Measurements from ENCODE around the gene PPP2R2D.

Gene PPP2R2D

GRCh38 chr10:131859341-131860020 is 41.3 kb upstream of the PPP2R2D start:
- H3K36me3 Mint-ChIP-seq (ENCODE audit: low read depth): no peaks in the 10 kb centered on the region
- H3K27me3 Mint-ChIP-seq (ENCODE audit: low read depth): no peaks in the 10 kb centered on the region
- H3K4me3 Mint-ChIP-seq: no peak overlapping the region
- H3K9me3 Mint-ChIP-seq: no peaks in the 10 kb centered on the region
- H3K4me1 Mint-ChIP-seq (ENCODE audit: low read depth): no peaks in the 10 kb centered on the region
- H3K27ac Mint-ChIP-seq: no peak overlapping the region

- Mint-ChIP-seq H3K4me1 (ENCODE audit: low read depth) (no peaks in the 10 kb centered on the region), H3K9me3 (no peaks in the 10 kb centered on the region), H3K27me3 (ENCODE audit: low read depth) (no peaks in the 10 kb centered on the region), H3K36me3 (ENCODE audit: low read depth) (no peaks in the 10 kb centered on the region), H3K4me3 (no peak overlapping the region), H3K27ac (no peak overlapping the region)
Observed at GRCh38 chr10:131860311-131860710, 40.5 kb upstream of the PPP2R2D start.

- no peaks in the 10 kb centered on the region for H3K27me3 Mint-ChIP-seq (ENCODE audit: low read depth)
- no peaks in the 10 kb centered on the region for H3K36me3 Mint-ChIP-seq (ENCODE audit: low read depth)
- H3K9me3 Mint-ChIP-seq: no peaks in the 10 kb centered on the region
- no peak overlapping the region for H3K4me3 Mint-ChIP-seq
- no peak overlapping the region for H3K27ac Mint-ChIP-seq
- no peaks in the 10 kb centered on the region for H3K4me1 Mint-ChIP-seq (ENCODE audit: low read depth)
Observed at GRCh38 chr10:131860806-131861440, 39.9 kb upstream of the PPP2R2D start.

GRCh38 chr10:131862548-131862947 is 38.3 kb upstream of the PPP2R2D start:
- H3K9me3 Mint-ChIP-seq: no peaks in the 10 kb centered on the region
- H3K27ac Mint-ChIP-seq: no peak overlapping the region
- H3K36me3 Mint-ChIP-seq (ENCODE audit: low read depth): no peaks in the 10 kb centered on the region
- H3K4me1 Mint-ChIP-seq (ENCODE audit: low read depth): no peaks in the 10 kb centered on the region
- H3K27me3 Mint-ChIP-seq (ENCODE audit: low read depth): no peaks in the 10 kb centered on the region
- H3K4me3 Mint-ChIP-seq: no peak overlapping the region

- Mint-ChIP-seq H3K4me3 (no peak overlapping the region), H3K4me1 (ENCODE audit: low read depth) (no peaks in the 10 kb centered on the region)
Observed at GRCh38 chr10:131865223-131865917, 35.4 kb upstream of the PPP2R2D start.

GRCh38 chr10:131866673-131867072 is 34.1 kb upstream of the PPP2R2D start:
- Mint-ChIP-seq H3K4me3 (no peak overlapping the region), H3K27me3 (ENCODE audit: low read depth) (no peaks in the 10 kb centered on the region), H3K9me3 (no peaks in the 10 kb centered on the region), H3K36me3 (ENCODE audit: low read depth) (no peaks in the 10 kb centered on the region), H3K4me1 (ENCODE audit: low read depth) (no peaks in the 10 kb centered on the region), H3K27ac (no peak overlapping the region)

More at GRCh38 chr10:131865223-131865917, 35.4 kb upstream of the PPP2R2D start:
- no peaks in the 10 kb centered on the region for H3K36me3 Mint-ChIP-seq (ENCODE audit: low read depth)
- no peaks in the 10 kb centered on the region for H3K9me3 Mint-ChIP-seq
- H3K27ac Mint-ChIP-seq: no peak overlapping the region
- H3K27me3 Mint-ChIP-seq (ENCODE audit: low read depth): no peaks in the 10 kb centered on the region

GRCh38 chr10:131868436-131868835 is 32.4 kb upstream of the PPP2R2D start:
- Mint-ChIP-seq H3K27ac (no peak overlapping the region), H3K4me3 (no peak overlapping the region), H3K27me3 (ENCODE audit: low read depth) (no peaks in the 10 kb centered on the region), H3K9me3 (no peaks in the 10 kb centered on the region), H3K36me3 (ENCODE audit: low read depth) (no peaks in the 10 kb centered on the region), H3K4me1 (ENCODE audit: low read depth) (no peaks in the 10 kb centered on the region)

- Mint-ChIP-seq H3K9me3 (no peaks in the 10 kb centered on the region), H3K4me3 (no peak overlapping the region), H3K4me1 (ENCODE audit: low read depth) (no peaks in the 10 kb centered on the region), H3K36me3 (ENCODE audit: low read depth) (no peaks in the 10 kb centered on the region), H3K27ac (no peak overlapping the region), H3K27me3 (ENCODE audit: low read depth) (no peaks in the 10 kb centered on the region)
Observed at GRCh38 chr10:131869344-131869743, 31.5 kb upstream of the PPP2R2D start.

- Mint-ChIP-seq H3K9me3 (no peaks in the 10 kb centered on the region), H3K4me3 (no peak overlapping the region), H3K27ac (no peak overlapping the region), H3K4me1 (ENCODE audit: low read depth) (peaks cover 4% of the 10 kb centered on the region), H3K27me3 (ENCODE audit: low read depth) (peaks cover 5% of the 10 kb centered on the region), H3K36me3 (ENCODE audit: low read depth) (no peaks in the 10 kb centered on the region)
Observed at GRCh38 chr10:131870411-131870810, 30.4 kb upstream of the PPP2R2D start.

GRCh38 chr10:131870831-131871672 is 29.8 kb upstream of the PPP2R2D start:
- no peaks in the 10 kb centered on the region for H3K36me3 Mint-ChIP-seq (ENCODE audit: low read depth)
- no peak overlapping the region for H3K27ac Mint-ChIP-seq

GRCh38 chr10:131871673-131872005 is 29.2 kb upstream of the PPP2R2D start:
- peaks cover 4% of the 10 kb centered on the region for H3K4me1 Mint-ChIP-seq (ENCODE audit: low read depth)
- peaks cover 5% of the 10 kb centered on the region for H3K27me3 Mint-ChIP-seq (ENCODE audit: low read depth)
- no peak overlapping the region for H3K27ac Mint-ChIP-seq
- no peaks in the 10 kb centered on the region for H3K9me3 Mint-ChIP-seq
- H3K4me3 Mint-ChIP-seq: no peak overlapping the region
- no peaks in the 10 kb centered on the region for H3K36me3 Mint-ChIP-seq (ENCODE audit: low read depth)

More at GRCh38 chr10:131870831-131871672, 29.8 kb upstream of the PPP2R2D start:
- H3K4me3 Mint-ChIP-seq: no peak overlapping the region
- peaks cover 5% of the 10 kb centered on the region for H3K27me3 Mint-ChIP-seq (ENCODE audit: low read depth)
- H3K9me3 Mint-ChIP-seq: no peaks in the 10 kb centered on the region
- peaks cover 4% of the 10 kb centered on the region for H3K4me1 Mint-ChIP-seq (ENCODE audit: low read depth)

- H3K36me3 Mint-ChIP-seq (ENCODE audit: low read depth): no peaks in the 10 kb centered on the region
- H3K9me3 Mint-ChIP-seq: no peaks in the 10 kb centered on the region
- peaks cover 5% of the 10 kb centered on the region for H3K27me3 Mint-ChIP-seq (ENCODE audit: low read depth)
- no peak overlapping the region for H3K4me3 Mint-ChIP-seq
- H3K4me1 Mint-ChIP-seq (ENCODE audit: low read depth): peaks cover 4% of the 10 kb centered on the region
- H3K27ac Mint-ChIP-seq: no peak overlapping the region
Observed at GRCh38 chr10:131872011-131872826, 28.6 kb upstream of the PPP2R2D start.

GRCh38 chr10:131872827-131873375 is 27.9 kb upstream of the PPP2R2D start:
- no peaks in the 10 kb centered on the region for H3K36me3 Mint-ChIP-seq (ENCODE audit: low read depth)
- H3K4me3 Mint-ChIP-seq: no peak overlapping the region
- H3K9me3 Mint-ChIP-seq: no peaks in the 10 kb centered on the region
- peaks cover 4% of the 10 kb centered on the region for H3K4me1 Mint-ChIP-seq (ENCODE audit: low read depth)
- H3K27ac Mint-ChIP-seq: no peak overlapping the region
- H3K27me3 Mint-ChIP-seq (ENCODE audit: low read depth): peaks cover 5% of the 10 kb centered on the region

Data from T-helper 1 cell treated with Interleukin-12 subunit alpha and Interleukin-12 subunit beta and Interleukin-4 antibody, amounts not matched to agents 30 μg/mL and 1 μg/mL, for 36 hours (primary cell).